HepG2 (cell line): ENCODE results near the gene PRMT5. TPM values are rescaled to one million over a fixed set of nuclear protein-coding genes. Genes with fewer than 3 reads are reported as not detected.

Experiments
- EED ChIP-seq: sonication (generic); formaldehyde crosslinking; IDR thresholded peaks from 2 replicates; pipeline ENCODE4 v1.5.0; 2020; ENCODE audit warnings: mild to moderate bottlenecking, missing genetic modification reagents
- HNF4G ChIP-seq, 2 experiments: sonication (generic) in 1 of 2; formaldehyde crosslinking in 1 of 2; IDR thresholded peaks; 2 replicates each; pipeline versions ENCODE4 v1.4.0 to v1.6.1; 2011 to 2020; ENCODE audit warnings: borderline replicate concordance in 2 of 2, low read depth in 2 of 2, mild to moderate bottlenecking in 2 of 2, low read length in 1 of 2, missing genetic modification reagents in 1 of 2, moderate library complexity in 1 of 2
- KDM3A ChIP-seq: IDR thresholded peaks from 2 replicates; pipeline ENCODE4 v1.6.1; 2018; ENCODE audit warnings: low read depth, missing compliant biosample characterization
- MBD4 ChIP-seq: IDR thresholded peaks from 2 replicates; pipeline ENCODE4 v1.6.1; 2012; ENCODE audit warnings: low read length, inconsistent platforms, borderline replicate concordance
- MEIS2 ChIP-seq: sonication (generic); formaldehyde crosslinking; IDR thresholded peaks from 2 replicates; pipeline ENCODE4 v1.9.0; 2021; ENCODE audit warnings: mild to moderate bottlenecking, missing genetic modification reagents
- MXD4 ChIP-seq: IDR thresholded peaks from 2 replicates; pipeline ENCODE4 v1.6.1; 2016; ENCODE audit warnings: mild to moderate bottlenecking, missing biosample characterization, missing genetic modification reagents
- NCOA2 ChIP-seq: sonication (generic); formaldehyde crosslinking; IDR thresholded peaks from 2 replicates; pipeline ENCODE4 v1.8.0; 2022; ENCODE audit warnings: inconsistent platforms
- PRDM10 ChIP-seq: sonication (generic); formaldehyde crosslinking; IDR thresholded peaks from 2 replicates; pipeline ENCODE4 v1.4.0; 2020; ENCODE audit warnings: low read depth, missing genetic modification reagents
- REL ChIP-seq: sonication (generic); formaldehyde crosslinking; conservative IDR thresholded peaks from 2 replicates; pipeline ENCODE4 v1.8.0; 2022; ENCODE audit warnings: mild to moderate bottlenecking, missing genetic modification reagents, moderate library complexity
- RFX1 ChIP-seq: fragments of 450-650 bp; IDR thresholded peaks from 2 replicates; pipeline ENCODE4 v1.6.1; 2017
- SIN3A ChIP-seq: IDR thresholded peaks from 2 replicates; pipeline ENCODE4 v1.6.1; 2011; ENCODE audit warnings: low read depth, mild to moderate bottlenecking, control low read depth, low read length, borderline replicate concordance
- SPEN ChIP-seq: sonication (generic); formaldehyde crosslinking; IDR thresholded peaks from 2 replicates; pipeline ENCODE4 v1.5.1; 2020; ENCODE audit warnings: low read depth, mild to moderate bottlenecking, missing genetic modification reagents
- STAT5B ChIP-seq: sonication (generic); formaldehyde crosslinking; IDR thresholded peaks from 2 replicates; pipeline ENCODE4 v1.4.0; 2020; ENCODE audit warnings: missing genetic modification reagents
- U2AF2 ChIP-seq: fragments of 200-400 bp; formaldehyde crosslinking; IDR thresholded peaks from 2 replicates; pipeline ENCODE4 v1.6.1; 2017; ENCODE audit warnings: low read depth, mild to moderate bottlenecking, low read length
- ZNF160 ChIP-seq: sonication (generic); formaldehyde crosslinking; IDR thresholded peaks from 2 replicates; pipeline ENCODE4 v1.8.0; 2022; ENCODE audit warnings: mild to moderate bottlenecking, inconsistent platforms, missing genetic modification reagents
- ZNF598 ChIP-seq: sonication (generic); formaldehyde crosslinking; IDR thresholded peaks from 2 replicates; pipeline ENCODE4 v1.5.1; 2020; ENCODE audit warnings: mild to moderate bottlenecking, missing genetic modification reagents, borderline replicate concordance
- ZNF7 ChIP-seq: IDR thresholded peaks from 2 replicates; pipeline ENCODE4 v1.6.1; 2016; ENCODE audit warnings: missing biosample characterization, missing genetic modification reagents
- ZNF788 ChIP-seq: sonication (generic); formaldehyde crosslinking; IDR thresholded peaks from 2 replicates; pipeline ENCODE4 v1.5.0; 2020; ENCODE audit warnings: mild to moderate bottlenecking, missing genetic modification reagents, borderline replicate concordance
- ZXDC ChIP-seq: sonication (generic); formaldehyde crosslinking; IDR thresholded peaks from 2 replicates; pipeline ENCODE4 v1.5.0; 2020; ENCODE audit warnings: mild to moderate bottlenecking, missing genetic modification reagents
- polyA plus RNA-seq, 8 experiments: library from polyadenylated mRNA; depleted of rRNA in 3 of 8; stranded (reverse) in 7 of 8; unstranded in 1 of 8; fragments of >200 nt; fragmentation: Illumina TruSeq in 4 of 8; extraction: Trizol in 4 of 8; gene quantifications; 2 replicates each; pipeline versions ENCODE4 v1.2.1 to v1.2.3, GENCODE V29; 2011 to 2016; ENCODE audit warnings: low read depth in 4 of 8, missing spikeins in 1 of 8, mixed read lengths in 1 of 8; ENCODE audit not compliant: insufficient read depth in 1 of 8
- total RNA-seq, 5 experiments: library from RNA; depleted of rRNA; stranded (reverse); fragments of >200 nt; fragmentation: Illumina TruSeq; extraction: Trizol; gene quantifications; 2 replicates each; pipeline ENCODE4 v1.2.3, GENCODE V29; 2016; ENCODE audit warnings: low read depth in 1 of 5
- TF ChIP-seq, protein P1 (sequence below): sonication (generic); formaldehyde crosslinking; IDR thresholded peaks from 2 replicates; pipeline ENCODE4 v1.4.0; 2020; ENCODE audit warnings: missing genetic modification reagents

PRMT5 gene
- total and polyA plus RNA-seq, 2 of the 13 experiments (the other 11 are each of a cell fraction or from before 2014, with no cell fraction given), result 210 to 354 TPM

- TF ChIP-seq ZNF160 (CRISPR knock-in tag) (no peak), HNF4G (IDR thresholded peaks at IDR 0.05; ENCODE audit: borderline replicate concordance, low read depth, low read length) (no peak), HNF4G (CRISPR knock-in tag; IDR thresholded peaks at IDR 0.05; ENCODE audit: borderline replicate concordance, low read depth) (no peak), KDM3A (no peak), PRDM10 (CRISPR knock-in tag) (no peak), EED (CRISPR knock-in tag) (no peak), SPEN (no peak), MXD4 (CRISPR knock-in tag) (no peak), ZNF598 (no peak), RFX1 (no peak), ZXDC (no peak), REL (CRISPR knock-in tag) (0 out of 2 replicates have a peak, but pooled peaks have one; percentile 4), ZNF7 (CRISPR knock-in tag) (no peak), NCOA2 (CRISPR knock-in tag) (no peak), MBD4 (peak; percentile 88; the same call in 1 of the 2 replicates), SIN3A (no peak), MEIS2 (CRISPR knock-in tag) (no peak), ZNF788 (CRISPR knock-in tag) (no peak), U2AF2 (no peak), STAT5B (CRISPR knock-in tag) (peak; percentile 52; the same call in 1 of the 2 replicates)
- TF ChIP-seq, protein P1, sequence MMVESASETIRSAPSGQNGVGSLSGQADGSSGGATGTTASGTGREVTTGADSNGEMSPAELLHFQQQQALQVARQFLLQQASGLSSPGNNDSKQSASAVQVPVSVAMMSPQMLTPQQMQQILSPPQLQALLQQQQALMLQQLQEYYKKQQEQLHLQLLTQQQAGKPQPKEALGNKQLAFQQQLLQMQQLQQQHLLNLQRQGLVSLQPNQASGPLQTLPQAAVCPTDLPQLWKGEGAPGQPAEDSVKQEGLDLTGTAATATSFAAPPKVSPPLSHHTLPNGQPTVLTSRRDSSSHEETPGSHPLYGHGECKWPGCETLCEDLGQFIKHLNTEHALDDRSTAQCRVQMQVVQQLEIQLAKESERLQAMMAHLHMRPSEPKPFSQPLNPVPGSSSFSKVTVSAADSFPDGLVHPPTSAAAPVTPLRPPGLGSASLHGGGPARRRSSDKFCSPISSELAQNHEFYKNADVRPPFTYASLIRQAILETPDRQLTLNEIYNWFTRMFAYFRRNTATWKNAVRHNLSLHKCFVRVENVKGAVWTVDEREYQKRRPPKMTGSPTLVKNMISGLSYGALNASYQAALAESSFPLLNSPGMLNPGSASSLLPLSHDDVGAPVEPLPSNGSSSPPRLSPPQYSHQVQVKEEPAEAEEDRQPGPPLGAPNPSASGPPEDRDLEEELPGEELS, result no peak
Measured at GRCh38 chr14:22870811-22871223, 58.4 kb downstream of the PRMT5 start (continued).
